ENCODE data around the gene NFATC2. TPM values are rescaled to one million over a fixed set of nuclear protein-coding genes. Genes with fewer than 3 reads are reported as not detected.

NFATC2 gene
- total and polyA plus RNA-seq, 2 experiments from 2014 or later = 0.52 to 0.59 TPM

DNA sequence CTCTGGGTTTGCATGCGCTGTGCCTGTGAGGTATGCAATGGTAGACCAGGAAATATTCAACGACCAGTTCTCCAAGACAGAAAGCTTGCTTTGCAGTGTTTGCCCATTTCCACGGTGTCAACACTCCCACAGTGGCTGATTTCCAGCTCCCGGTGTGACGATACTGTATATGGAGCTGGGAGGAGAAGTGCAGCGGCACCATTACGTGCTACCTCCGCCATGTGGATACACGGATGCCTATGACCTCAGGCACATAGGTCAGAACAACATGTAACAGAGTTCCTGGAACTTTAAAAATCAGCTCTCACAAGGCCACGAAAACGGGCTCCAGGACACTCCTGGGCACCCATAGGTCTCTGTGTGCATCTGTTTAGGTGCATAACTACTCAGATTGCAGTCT, 51.1 kb downstream of the NFATC2 start (continued):
- TF ChIP-seq, protein P1, sequence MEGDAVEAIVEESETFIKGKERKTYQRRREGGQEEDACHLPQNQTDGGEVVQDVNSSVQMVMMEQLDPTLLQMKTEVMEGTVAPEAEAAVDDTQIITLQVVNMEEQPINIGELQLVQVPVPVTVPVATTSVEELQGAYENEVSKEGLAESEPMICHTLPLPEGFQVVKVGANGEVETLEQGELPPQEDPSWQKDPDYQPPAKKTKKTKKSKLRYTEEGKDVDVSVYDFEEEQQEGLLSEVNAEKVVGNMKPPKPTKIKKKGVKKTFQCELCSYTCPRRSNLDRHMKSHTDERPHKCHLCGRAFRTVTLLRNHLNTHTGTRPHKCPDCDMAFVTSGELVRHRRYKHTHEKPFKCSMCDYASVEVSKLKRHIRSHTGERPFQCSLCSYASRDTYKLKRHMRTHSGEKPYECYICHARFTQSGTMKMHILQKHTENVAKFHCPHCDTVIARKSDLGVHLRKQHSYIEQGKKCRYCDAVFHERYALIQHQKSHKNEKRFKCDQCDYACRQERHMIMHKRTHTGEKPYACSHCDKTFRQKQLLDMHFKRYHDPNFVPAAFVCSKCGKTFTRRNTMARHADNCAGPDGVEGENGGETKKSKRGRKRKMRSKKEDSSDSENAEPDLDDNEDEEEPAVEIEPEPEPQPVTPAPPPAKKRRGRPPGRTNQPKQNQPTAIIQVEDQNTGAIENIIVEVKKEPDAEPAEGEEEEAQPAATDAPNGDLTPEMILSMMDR (conservative IDR thresholded peaks at IDR 0.05; ENCODE audit: low read depth in 2 of 2) = no peak
- TF ChIP-seq NANOG (IDR thresholded peaks at IDR 0.05; ENCODE audit: borderline replicate concordance) = no peak

DNA sequence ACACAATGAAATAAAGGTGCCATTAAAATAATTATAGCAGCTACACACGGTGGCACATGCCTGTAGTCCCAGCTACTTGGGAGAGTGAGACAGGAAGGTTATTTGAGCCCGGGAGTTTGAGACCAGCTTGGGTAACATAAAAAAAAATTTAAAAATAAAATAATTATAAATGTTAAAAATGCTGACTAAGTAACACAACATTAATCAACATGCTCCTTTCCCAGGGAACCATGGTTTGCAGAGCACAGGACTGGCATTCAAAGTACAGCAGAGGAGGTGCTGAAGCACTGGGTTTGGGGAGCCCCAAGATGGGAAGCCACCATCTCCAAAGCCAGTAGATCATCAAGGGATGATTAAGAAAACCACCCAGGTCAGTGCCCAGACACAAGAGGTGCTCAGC, 51.9 kb downstream of the NFATC2 start:
- Histone ChIP-seq H3K4me2 (no peak overlapping the region), H3F3A (replicated peaks; ENCODE audit: low read depth) (no peaks in the 10 kb centered on the region), H2AFZ (no peak overlapping the region), H4K20me1 (replicated peaks; ENCODE audit: insufficient read depth) (no peaks in the 10 kb centered on the region), H3K27me3 (ENCODE audit: insufficient read depth) (no peaks in the 10 kb centered on the region), H3K4me3 (no peak overlapping the region), H3K79me2 (replicated peaks; ENCODE audit: insufficient read depth) (no peaks in the 10 kb centered on the region), H3K9me2 (ENCODE audit: insufficient read depth) (no peaks in the 10 kb centered on the region; the same call in 1 of the 2 replicates), H3K27ac (ENCODE audit: low read depth) (no peak overlapping the region), H3K4me1 (ENCODE audit: insufficient read depth) (peaks cover 7% of the 10 kb centered on the region; the same call in 1 of the 2 replicates), H3K36me3 (ENCODE audit: insufficient read depth) (no peaks in the 10 kb centered on the region)
- no peak overlapping the region for H3K27ac Mint-ChIP-seq
- H3K4me3 Mint-ChIP-seq = no peak overlapping the region
- DNase-seq (ENCODE audit: low spot score) = no peak
- peaks cover 3% of the 10 kb centered on the region for H3K27me3 Mint-ChIP-seq (ENCODE audit: insufficient read depth, low read depth, poor library complexity)
- no peaks in the 10 kb centered on the region for H3K9me3 Mint-ChIP-seq
- no peaks in the 10 kb centered on the region for H3K36me3 Mint-ChIP-seq (ENCODE audit: low read depth)
- no peak for ATAC-seq
- peaks cover 29% of the 10 kb centered on the region for H3K4me1 Mint-ChIP-seq
- no peak for TF ChIP-seq ZNF114 (CRISPR knock-in tag; IDR thresholded peaks at IDR 0.05)
- TF ChIP-seq, protein P2, sequence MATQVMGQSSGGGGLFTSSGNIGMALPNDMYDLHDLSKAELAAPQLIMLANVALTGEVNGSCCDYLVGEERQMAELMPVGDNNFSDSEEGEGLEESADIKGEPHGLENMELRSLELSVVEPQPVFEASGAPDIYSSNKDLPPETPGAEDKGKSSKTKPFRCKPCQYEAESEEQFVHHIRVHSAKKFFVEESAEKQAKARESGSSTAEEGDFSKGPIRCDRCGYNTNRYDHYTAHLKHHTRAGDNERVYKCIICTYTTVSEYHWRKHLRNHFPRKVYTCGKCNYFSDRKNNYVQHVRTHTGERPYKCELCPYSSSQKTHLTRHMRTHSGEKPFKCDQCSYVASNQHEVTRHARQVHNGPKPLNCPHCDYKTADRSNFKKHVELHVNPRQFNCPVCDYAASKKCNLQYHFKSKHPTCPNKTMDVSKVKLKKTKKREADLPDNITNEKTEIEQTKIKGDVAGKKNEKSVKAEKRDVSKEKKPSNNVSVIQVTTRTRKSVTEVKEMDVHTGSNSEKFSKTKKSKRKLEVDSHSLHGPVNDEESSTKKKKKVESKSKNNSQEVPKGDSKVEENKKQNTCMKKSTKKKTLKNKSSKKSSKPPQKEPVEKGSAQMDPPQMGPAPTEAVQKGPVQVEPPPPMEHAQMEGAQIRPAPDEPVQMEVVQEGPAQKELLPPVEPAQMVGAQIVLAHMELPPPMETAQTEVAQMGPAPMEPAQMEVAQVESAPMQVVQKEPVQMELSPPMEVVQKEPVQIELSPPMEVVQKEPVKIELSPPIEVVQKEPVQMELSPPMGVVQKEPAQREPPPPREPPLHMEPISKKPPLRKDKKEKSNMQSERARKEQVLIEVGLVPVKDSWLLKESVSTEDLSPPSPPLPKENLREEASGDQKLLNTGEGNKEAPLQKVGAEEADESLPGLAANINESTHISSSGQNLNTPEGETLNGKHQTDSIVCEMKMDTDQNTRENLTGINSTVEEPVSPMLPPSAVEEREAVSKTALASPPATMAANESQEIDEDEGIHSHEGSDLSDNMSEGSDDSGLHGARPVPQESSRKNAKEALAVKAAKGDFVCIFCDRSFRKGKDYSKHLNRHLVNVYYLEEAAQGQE (IDR thresholded peaks at IDR 0.05; ENCODE audit: unreplicated experiment) = no peak
- TF ChIP-seq, protein P3, sequence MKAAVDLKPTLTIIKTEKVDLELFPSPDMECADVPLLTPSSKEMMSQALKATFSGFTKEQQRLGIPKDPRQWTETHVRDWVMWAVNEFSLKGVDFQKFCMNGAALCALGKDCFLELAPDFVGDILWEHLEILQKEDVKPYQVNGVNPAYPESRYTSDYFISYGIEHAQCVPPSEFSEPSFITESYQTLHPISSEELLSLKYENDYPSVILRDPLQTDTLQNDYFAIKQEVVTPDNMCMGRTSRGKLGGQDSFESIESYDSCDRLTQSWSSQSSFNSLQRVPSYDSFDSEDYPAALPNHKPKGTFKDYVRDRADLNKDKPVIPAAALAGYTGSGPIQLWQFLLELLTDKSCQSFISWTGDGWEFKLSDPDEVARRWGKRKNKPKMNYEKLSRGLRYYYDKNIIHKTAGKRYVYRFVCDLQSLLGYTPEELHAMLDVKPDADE (IDR thresholded peaks at IDR 0.05) = no peak
- TF ChIP-seq ZNF331 (CRISPR knock-in tag; IDR thresholded peaks at IDR 0.05; ENCODE audit: low read depth) = no peak
- TF ChIP-seq, protein P4, sequence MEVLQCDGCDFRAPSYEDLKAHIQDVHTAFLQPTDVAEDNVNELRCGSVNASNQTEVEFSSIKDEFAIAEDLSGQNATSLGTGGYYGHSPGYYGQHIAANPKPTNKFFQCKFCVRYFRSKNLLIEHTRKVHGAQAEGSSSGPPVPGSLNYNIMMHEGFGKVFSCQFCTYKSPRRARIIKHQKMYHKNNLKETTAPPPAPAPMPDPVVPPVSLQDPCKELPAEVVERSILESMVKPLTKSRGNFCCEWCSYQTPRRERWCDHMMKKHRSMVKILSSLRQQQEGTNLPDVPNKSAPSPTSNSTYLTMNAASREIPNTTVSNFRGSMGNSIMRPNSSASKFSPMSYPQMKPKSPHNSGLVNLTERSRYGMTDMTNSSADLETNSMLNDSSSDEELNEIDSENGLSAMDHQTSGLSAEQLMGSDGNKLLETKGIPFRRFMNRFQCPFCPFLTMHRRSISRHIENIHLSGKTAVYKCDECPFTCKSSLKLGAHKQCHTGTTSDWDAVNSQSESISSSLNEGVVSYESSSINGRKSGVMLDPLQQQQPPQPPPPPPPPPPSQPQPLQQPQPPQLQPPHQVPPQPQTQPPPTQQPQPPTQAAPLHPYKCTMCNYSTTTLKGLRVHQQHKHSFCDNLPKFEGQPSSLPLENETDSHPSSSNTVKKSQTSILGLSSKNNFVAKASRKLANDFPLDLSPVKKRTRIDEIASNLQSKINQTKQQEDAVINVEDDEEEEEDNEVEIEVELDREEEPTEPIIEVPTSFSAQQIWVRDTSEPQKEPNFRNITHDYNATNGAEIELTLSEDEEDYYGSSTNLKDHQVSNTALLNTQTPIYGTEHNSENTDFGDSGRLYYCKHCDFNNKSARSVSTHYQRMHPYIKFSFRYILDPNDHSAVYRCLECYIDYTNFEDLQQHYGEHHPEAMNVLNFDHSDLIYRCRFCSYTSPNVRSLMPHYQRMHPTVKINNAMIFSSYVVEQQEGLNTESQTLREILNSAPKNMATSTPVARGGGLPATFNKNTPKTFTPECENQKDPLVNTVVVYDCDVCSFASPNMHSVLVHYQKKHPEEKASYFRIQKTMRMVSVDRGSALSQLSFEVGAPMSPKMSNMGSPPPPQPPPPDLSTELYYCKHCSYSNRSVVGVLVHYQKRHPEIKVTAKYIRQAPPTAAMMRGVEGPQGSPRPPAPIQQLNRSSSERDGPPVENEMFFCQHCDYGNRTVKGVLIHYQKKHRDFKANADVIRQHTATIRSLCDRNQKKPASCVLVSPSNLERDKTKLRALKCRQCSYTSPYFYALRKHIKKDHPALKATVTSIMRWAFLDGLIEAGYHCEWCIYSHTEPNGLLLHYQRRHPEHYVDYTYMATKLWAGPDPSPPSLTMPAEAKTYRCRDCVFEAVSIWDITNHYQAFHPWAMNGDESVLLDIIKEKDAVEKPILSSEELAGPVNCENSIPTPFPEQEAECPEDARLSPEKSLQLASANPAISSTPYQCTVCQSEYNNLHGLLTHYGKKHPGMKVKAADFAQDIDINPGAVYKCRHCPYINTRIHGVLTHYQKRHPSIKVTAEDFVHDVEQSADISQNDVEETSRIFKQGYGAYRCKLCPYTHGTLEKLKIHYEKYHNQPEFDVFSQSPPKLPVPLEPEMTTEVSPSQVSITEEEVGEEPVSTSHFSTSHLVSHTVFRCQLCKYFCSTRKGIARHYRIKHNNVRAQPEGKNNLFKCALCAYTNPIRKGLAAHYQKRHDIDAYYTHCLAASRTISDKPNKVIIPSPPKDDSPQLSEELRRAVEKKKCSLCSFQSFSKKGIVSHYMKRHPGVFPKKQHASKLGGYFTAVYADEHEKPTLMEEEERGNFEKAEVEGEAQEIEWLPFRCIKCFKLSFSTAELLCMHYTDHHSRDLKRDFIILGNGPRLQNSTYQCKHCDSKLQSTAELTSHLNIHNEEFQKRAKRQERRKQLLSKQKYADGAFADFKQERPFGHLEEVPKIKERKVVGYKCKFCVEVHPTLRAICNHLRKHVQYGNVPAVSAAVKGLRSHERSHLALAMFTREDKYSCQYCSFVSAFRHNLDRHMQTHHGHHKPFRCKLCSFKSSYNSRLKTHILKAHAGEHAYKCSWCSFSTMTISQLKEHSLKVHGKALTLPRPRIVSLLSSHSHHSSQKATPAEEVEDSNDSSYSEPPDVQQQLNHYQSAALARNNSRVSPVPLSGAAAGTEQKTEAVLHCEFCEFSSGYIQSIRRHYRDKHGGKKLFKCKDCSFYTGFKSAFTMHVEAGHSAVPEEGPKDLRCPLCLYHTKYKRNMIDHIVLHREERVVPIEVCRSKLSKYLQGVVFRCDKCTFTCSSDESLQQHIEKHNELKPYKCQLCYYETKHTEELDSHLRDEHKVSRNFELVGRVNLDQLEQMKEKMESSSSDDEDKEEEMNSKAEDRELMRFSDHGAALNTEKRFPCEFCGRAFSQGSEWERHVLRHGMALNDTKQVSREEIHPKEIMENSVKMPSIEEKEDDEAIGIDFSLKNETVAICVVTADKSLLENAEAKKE (CRISPR knock-in tag; IDR thresholded peaks at IDR 0.05) = no peak
- no peak for TF ChIP-seq STAT1 (IDR thresholded peaks at IDR 0.05; ENCODE audit: unreplicated experiment)
- TF ChIP-seq EZH2phosphoT487 (IDR thresholded peaks at IDR 0.05; ENCODE audit: unreplicated experiment) = no peak
- TF ChIP-seq, protein P1 (conservative IDR thresholded peaks at IDR 0.05; ENCODE audit: low read depth in 2 of 2) = no peak
- TF ChIP-seq NANOG (IDR thresholded peaks at IDR 0.05; ENCODE audit: borderline replicate concordance) = no peak
- TF ChIP-seq JUNB (IDR thresholded peaks at IDR 0.05; ENCODE audit: unreplicated experiment) = no peak
